HL-60/S4 treated with phorbol 12-myristate 13-acetate at 8.2 ng/mL for 4 days and 3 days (cell line): ENCODE results near the gene DAD1.

Experiments used
- in situ Hi-C: fragments of 300-500 bp; cut with MboI; formaldehyde crosslinking; loops from 2 replicates; pipeline ENCODE4 v1.15.0; 2022; ENCODE audit warnings: low sequenced_read_pairs

The DAD1 gene

GRCh38 chr14:22522466-22522957, 66.5 kb downstream of the DAD1 start:
- in situ Hi-C loops: no loop called here

- in situ Hi-C loops: no loop called here
Observed at GRCh38 chr14:22521449-22522239, 67.4 kb downstream of the DAD1 start.

GRCh38 chr14:22520796-22521195, 68.2 kb downstream of the DAD1 start:
- in situ Hi-C loops: no loop called here

- in situ Hi-C loops: no loop called here
Observed at GRCh38 chr14:22519877-22520685, 68.9 kb downstream of the DAD1 start.

- in situ Hi-C loops: no loop called here
Observed at GRCh38 chr14:22518073-22518472, 71.0 kb downstream of the DAD1 start.

GRCh38 chr14:22517117-22517720, 71.8 kb downstream of the DAD1 start:
- in situ Hi-C loops: no loop called here

GRCh38 chr14:22515929-22516328, 73.1 kb downstream of the DAD1 start:
- in situ Hi-C loops: no loop called here
